Liver (tissue), 9 donors: Measurements from ENCODE around the gene LINC01488. TPM values are rescaled to one million over a fixed set of nuclear protein-coding genes. Genes with fewer than 3 reads are reported as not detected.
A peak's percentile ranks its signal among the peaks of the same experiment; 100 is the strongest.

Experiments used
- DNase-seq: peaks from one replicate; pipeline ENCODE4 v3.0.0-alpha.2; 2017; ENCODE audit warnings: low spot score
- H3K27ac ChIP-seq, 2 donors: one replicate each; pipeline ENCODE4 v1.7.0; 2013; ENCODE audit warnings: inconsistent platforms in 2 of 2, low read length in 2 of 2, control low read depth in 1 of 2, low read depth in 1 of 2, mild to moderate bottlenecking in 1 of 2
- H3K27me3 ChIP-seq, 4 donors: one replicate each; pipeline versions ENCODE4 v1.6.1 to v1.7.0; 2013; ENCODE audit warnings: low read length in 3 of 4, inconsistent platforms in 1 of 4, mild to moderate bottlenecking in 1 of 4, moderate library complexity in 1 of 4; ENCODE audit not compliant: control insufficient read depth in 4 of 4, insufficient read depth in 4 of 4
- H3K36me3 ChIP-seq, 4 donors: one replicate each; pipeline versions ENCODE4 v1.6.1 to v1.7.0; 2013; ENCODE audit warnings: low read length in 3 of 4, mild to moderate bottlenecking in 3 of 4, low read depth in 1 of 4, moderate library complexity in 1 of 4; ENCODE audit not compliant: control insufficient read depth in 4 of 4, insufficient read depth in 3 of 4
- H3K4me1 ChIP-seq, 4 donors: one replicate each; pipeline versions ENCODE4 v1.6.1 to v1.7.0; 2013; ENCODE audit warnings: low read length in 3 of 4, mild to moderate bottlenecking in 3 of 4, moderate library complexity in 1 of 4; ENCODE audit not compliant: control insufficient read depth in 4 of 4, insufficient read depth in 4 of 4
- H3K4me3 ChIP-seq, 3 donors: one replicate each; pipeline versions ENCODE4 v1.6.1 to v1.7.0; 2013; ENCODE audit warnings: low read length in 3 of 3, control low read depth in 1 of 3, low read depth in 1 of 3, mild to moderate bottlenecking in 1 of 3
- H3K9ac ChIP-seq, 2 donors: one replicate each; pipeline ENCODE4 v1.7.0; 2013; ENCODE audit warnings: low read length in 2 of 2, mild to moderate bottlenecking in 2 of 2, moderate library complexity in 2 of 2, control low read depth in 1 of 2, low read depth in 1 of 2
- H3K9me3 ChIP-seq, 4 donors: one replicate each; pipeline versions ENCODE4 v1.6.1 to v1.7.0; 2013; ENCODE audit warnings: low read length in 3 of 4; ENCODE audit not compliant: control insufficient read depth in 4 of 4
- EGR1 ChIP-seq, 2 donors: IDR thresholded peaks; 2 replicates each; pipeline ENCODE4 v1.6.1; 2016 to 2018; ENCODE audit warnings: antibody characterized with exemption in 2 of 2, low read depth in 2 of 2
- FOXA1 ChIP-seq: IDR thresholded peaks from 2 replicates; pipeline ENCODE4 v1.6.1; 2016; ENCODE audit warnings: antibody characterized with exemption
- FOXA2 ChIP-seq: IDR thresholded peaks from 2 replicates; pipeline ENCODE4 v1.6.1; 2016; ENCODE audit warnings: antibody characterized with exemption
- GABPA ChIP-seq, 2 donors: IDR thresholded peaks in 1 of 2; conservative IDR thresholded peaks in 1 of 2; 2 replicates each; pipeline ENCODE4 v1.6.1; 2016; ENCODE audit warnings: antibody characterized with exemption in 2 of 2, mild to moderate bottlenecking in 1 of 2, moderate library complexity in 1 of 2
- HNF4A ChIP-seq, 2 donors: conservative IDR thresholded peaks; 2 replicates each; pipeline ENCODE4 v1.6.1; 2016; ENCODE audit warnings: antibody characterized with exemption in 2 of 2, mild to moderate bottlenecking in 2 of 2
- HNF4G ChIP-seq: IDR thresholded peaks from 2 replicates; pipeline ENCODE4 v1.6.1; 2016; ENCODE audit warnings: antibody characterized with exemption
- JUND ChIP-seq, 2 donors: IDR thresholded peaks; 2 replicates each; pipeline ENCODE4 v1.6.1; 2016; ENCODE audit warnings: antibody characterized with exemption in 2 of 2
- NR2F2 ChIP-seq: IDR thresholded peaks from 2 replicates; pipeline ENCODE4 v1.6.1; 2016; ENCODE audit warnings: antibody characterized with exemption
- RAD21 ChIP-seq, 2 donors: IDR thresholded peaks; 2 replicates each; pipeline ENCODE4 v1.6.1; 2016; ENCODE audit warnings: antibody characterized with exemption in 2 of 2, mild to moderate bottlenecking in 2 of 2
- RXRA ChIP-seq, 2 donors: IDR thresholded peaks; 2 replicates each; pipeline ENCODE4 v1.6.1; 2017 to 2018; ENCODE audit warnings: antibody characterized with exemption in 2 of 2, mild to moderate bottlenecking in 1 of 2
- SP1 ChIP-seq: IDR thresholded peaks from 2 replicates; pipeline ENCODE4 v1.6.1; 2018; ENCODE audit warnings: antibody characterized with exemption, mild to moderate bottlenecking
- TAF1 ChIP-seq: conservative IDR thresholded peaks from 2 replicates; pipeline ENCODE4 v1.6.1; 2016; ENCODE audit warnings: antibody characterized with exemption, mild to moderate bottlenecking
- YY1 ChIP-seq: IDR thresholded peaks from 2 replicates; pipeline ENCODE4 v1.6.1; 2016; ENCODE audit warnings: antibody characterized with exemption, mild to moderate bottlenecking
- WGBS: extraction: QIAGEN DNeasy Blood & Tissue Kit; methylation state at CpG from one replicate; pipeline ENCODE4 v1.1.7; 2013; 5-methylcytosine and 5-hydroxymethylcytosine counted together
- polyA plus RNA-seq, 2 donors: library from polyadenylated mRNA; stranded (reverse) in 1 of 2; unstranded in 1 of 2; fragments of 200-250 nt in 1 of 2; fragments of >200 nt in 1 of 2; fragmentation: Nextera tagmentation in 1 of 2; extraction: Ambion mirVana in 1 of 2; gene quantifications; one replicate each; pipeline versions ENCODE4 v1.2.1 to v1.2.3, GENCODE V29; 2013 to 2015
- total RNA-seq, 2 donors: library from RNA; depleted of rRNA; stranded (reverse); fragments of >200 nt; gene quantifications; one replicate each; pipeline ENCODE4 v1.2.3, GENCODE V29; 2014
- TF ChIP-seq, protein P1 (sequence below): IDR thresholded peaks from 2 replicates; pipeline ENCODE4 v1.6.1; 2016; ENCODE audit warnings: antibody characterized with exemption
- TF ChIP-seq, protein P2 (sequence below): IDR thresholded peaks from 2 replicates; pipeline ENCODE4 v1.6.1; 2016; ENCODE audit warnings: antibody characterized with exemption
- TF ChIP-seq, protein P3 (sequence below): fragments of 150-350 bp; IDR thresholded peaks from 2 replicates; pipeline ENCODE4 v1.5.1; 2017; ENCODE audit warnings: improper control_type of control experiment, low read depth, low read length; ENCODE audit not compliant: missing input control
- TF ChIP-seq, protein P4 (sequence below): IDR thresholded peaks from 2 replicates; pipeline ENCODE4 v1.6.1; 2016; ENCODE audit warnings: antibody characterized with exemption
- donor health status: healthy.
- donor health status: healthy.
- donor health status: healthy.
- donor health status: healthy.
- donor health status: healthy.

The LINC01488 gene
- total and polyA plus RNA-seq, 4 donors, result 0.05 to 2.3 (median 0.60) TPM

DNA sequence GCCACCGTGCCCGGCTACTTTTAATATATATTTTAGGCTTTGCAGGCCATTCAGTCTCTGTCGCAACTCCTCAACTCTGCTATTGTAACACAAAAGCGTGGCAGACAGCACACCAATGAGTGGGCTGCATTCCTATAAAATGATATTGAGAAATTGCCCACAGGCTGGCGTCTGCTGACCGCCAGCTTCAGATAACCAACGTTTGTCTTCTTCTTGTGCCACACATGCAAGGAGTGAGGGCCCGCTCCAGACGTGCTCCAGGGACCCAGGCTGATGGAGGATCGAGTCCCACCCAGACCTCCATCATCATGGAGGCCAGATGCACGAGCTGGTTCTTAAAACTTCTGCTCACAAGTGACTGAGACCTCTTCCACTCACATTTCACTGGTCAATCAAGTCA, 35.4 kb upstream of the LINC01488 start:
- Histone ChIP-seq H3K9ac (no peak overlapping the region), H3K4me1 (peaks cover 2 to 22% (median 6%) of the 10 kb centered on the region in 4 donors), H3K9me3 (no peaks in the 10 kb centered on the region), H3K36me3 (no peaks in the 10 kb centered on the region), H3K4me3 (no peak overlapping the region), H3K27ac (no peak overlapping the region), H3K27me3 (no peaks in the 10 kb centered on the region)
- DNase-seq, result no peak
- TF ChIP-seq JUND (IDR thresholded peaks at IDR 0.05) (no peak), TAF1 (no peak), HNF4A (conservative IDR thresholded peaks at IDR 0.05) (no peak)
- TF ChIP-seq, protein P1, sequence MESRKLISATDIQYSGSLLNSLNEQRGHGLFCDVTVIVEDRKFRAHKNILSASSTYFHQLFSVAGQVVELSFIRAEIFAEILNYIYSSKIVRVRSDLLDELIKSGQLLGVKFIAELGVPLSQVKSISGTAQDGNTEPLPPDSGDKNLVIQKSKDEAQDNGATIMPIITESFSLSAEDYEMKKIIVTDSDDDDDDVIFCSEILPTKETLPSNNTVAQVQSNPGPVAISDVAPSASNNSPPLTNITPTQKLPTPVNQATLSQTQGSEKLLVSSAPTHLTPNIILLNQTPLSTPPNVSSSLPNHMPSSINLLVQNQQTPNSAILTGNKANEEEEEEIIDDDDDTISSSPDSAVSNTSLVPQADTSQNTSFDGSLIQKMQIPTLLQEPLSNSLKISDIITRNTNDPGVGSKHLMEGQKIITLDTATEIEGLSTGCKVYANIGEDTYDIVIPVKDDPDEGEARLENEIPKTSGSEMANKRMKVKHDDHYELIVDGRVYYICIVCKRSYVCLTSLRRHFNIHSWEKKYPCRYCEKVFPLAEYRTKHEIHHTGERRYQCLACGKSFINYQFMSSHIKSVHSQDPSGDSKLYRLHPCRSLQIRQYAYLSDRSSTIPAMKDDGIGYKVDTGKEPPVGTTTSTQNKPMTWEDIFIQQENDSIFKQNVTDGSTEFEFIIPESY, result no peak
- 90% methylated on average over 11 of the region's 11 CpGs for WGBS

DNA sequence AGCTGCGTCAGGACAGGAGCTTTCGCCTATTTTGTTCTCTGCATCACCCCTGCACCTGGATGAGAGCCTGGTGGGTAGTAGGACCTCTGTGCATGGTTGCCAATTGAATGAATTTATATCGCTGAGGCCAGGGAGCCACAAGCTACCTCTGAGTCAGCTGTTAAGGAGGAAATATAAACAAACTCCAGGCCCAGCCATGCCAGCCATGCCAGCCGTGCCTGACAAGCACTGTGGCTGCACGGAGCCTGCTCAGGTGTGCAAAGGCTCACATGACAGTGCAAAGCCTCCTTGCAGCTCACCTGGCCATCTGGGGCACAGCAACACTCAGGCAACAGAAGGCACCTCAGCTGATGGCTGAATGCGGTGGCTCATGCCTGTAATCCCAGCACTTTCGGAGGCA, 33.7 kb upstream of the LINC01488 start:
- Histone ChIP-seq H3K9ac (no peak overlapping the region), H3K4me1 (peaks cover 2 to 17% (median 4%) of the 10 kb centered on the region in 4 donors), H3K27me3 (no peaks in the 10 kb centered on the region), H3K27ac (no peak overlapping the region), H3K4me3 (no peak overlapping the region), H3K36me3 (no peaks in the 10 kb centered on the region), H3K9me3 (no peaks in the 10 kb centered on the region)
- WGBS, result 82% methylated on average over 7 of the region's 7 CpGs
- DNase-seq, result no peak
- TF ChIP-seq YY1, result no peak
- no peak for TF ChIP-seq GABPA (IDR thresholded peaks at IDR 0.05 in 1 of 2, conservative IDR thresholded peaks at IDR 0.05 in 1 of 2)

DNA sequence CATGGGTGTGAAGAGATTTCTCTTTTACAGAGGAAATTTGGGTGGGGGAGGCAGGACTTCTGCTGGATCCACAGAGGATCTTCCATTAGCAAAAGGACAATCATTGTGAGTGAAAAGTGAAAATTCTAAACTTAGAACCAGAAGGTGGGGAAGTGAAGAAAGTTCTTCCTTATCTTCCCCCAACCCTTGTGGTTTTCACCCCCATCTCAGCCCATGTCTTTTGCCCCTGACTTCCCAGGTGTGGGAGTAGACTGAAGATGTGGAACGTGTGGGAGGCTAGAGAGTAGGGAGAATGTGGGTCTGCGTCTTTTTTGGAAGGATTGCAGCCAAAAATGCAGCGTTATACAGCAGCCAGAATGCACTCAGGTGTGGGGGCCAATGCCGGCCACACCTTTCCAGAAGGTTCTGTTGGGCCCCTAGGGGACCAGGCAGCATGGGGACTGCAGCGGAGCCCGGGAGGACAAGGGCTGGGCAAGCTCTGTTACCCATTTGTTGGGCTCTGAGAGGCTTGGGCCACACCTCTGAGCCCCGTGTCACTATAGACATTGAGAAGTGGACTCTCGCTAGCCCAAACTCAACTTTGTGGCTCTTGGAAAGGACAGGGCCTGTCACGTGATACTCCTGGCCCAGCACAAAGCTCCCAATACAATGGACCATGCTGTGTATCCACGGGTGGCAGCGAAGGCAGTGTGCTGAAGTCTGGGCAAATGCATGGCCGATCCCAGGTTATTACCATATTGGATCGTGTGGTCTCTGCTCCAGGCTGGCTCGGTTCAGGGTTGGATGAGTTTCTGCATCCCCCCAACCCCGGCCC, 32.8 kb upstream of the LINC01488 start:
- no peaks in the 10 kb centered on the region for H3K27me3 ChIP-seq
- no peak overlapping the region for H3K9ac ChIP-seq
- no peak for DNase-seq
- no peak overlapping the region for H3K4me3 ChIP-seq
- H3K27ac ChIP-seq, result peak overlapping the region in 1 of 2 donors; percentile 37
- 85% methylated on average over 15 of the region's 15 CpGs for WGBS
- H3K4me1 ChIP-seq, result peaks cover 0 to 10% (median 2%) of the 10 kb centered on the region in 4 donors
- no peaks in the 10 kb centered on the region for H3K36me3 ChIP-seq
- no peaks in the 10 kb centered on the region for H3K9me3 ChIP-seq
- TF ChIP-seq, protein P2, sequence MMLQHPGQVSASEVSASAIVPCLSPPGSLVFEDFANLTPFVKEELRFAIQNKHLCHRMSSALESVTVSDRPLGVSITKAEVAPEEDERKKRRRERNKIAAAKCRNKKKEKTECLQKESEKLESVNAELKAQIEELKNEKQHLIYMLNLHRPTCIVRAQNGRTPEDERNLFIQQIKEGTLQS, result no peak
- TF ChIP-seq JUND (IDR thresholded peaks at IDR 0.05), result no peak
- no peak for TF ChIP-seq GABPA (IDR thresholded peaks at IDR 0.05 in 1 of 2, conservative IDR thresholded peaks at IDR 0.05 in 1 of 2)
- TF ChIP-seq, protein P3, sequence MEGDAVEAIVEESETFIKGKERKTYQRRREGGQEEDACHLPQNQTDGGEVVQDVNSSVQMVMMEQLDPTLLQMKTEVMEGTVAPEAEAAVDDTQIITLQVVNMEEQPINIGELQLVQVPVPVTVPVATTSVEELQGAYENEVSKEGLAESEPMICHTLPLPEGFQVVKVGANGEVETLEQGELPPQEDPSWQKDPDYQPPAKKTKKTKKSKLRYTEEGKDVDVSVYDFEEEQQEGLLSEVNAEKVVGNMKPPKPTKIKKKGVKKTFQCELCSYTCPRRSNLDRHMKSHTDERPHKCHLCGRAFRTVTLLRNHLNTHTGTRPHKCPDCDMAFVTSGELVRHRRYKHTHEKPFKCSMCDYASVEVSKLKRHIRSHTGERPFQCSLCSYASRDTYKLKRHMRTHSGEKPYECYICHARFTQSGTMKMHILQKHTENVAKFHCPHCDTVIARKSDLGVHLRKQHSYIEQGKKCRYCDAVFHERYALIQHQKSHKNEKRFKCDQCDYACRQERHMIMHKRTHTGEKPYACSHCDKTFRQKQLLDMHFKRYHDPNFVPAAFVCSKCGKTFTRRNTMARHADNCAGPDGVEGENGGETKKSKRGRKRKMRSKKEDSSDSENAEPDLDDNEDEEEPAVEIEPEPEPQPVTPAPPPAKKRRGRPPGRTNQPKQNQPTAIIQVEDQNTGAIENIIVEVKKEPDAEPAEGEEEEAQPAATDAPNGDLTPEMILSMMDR, result no peak
- TF ChIP-seq, protein P4, sequence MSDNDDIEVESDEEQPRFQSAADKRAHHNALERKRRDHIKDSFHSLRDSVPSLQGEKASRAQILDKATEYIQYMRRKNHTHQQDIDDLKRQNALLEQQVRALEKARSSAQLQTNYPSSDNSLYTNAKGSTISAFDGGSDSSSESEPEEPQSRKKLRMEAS, result no peak
- no peak for TF ChIP-seq TAF1
- no peak for TF ChIP-seq FOXA2
- TF ChIP-seq RXRA (IDR thresholded peaks at IDR 0.05), result no peak
- TF ChIP-seq HNF4A (conservative IDR thresholded peaks at IDR 0.05), result no peak
- TF ChIP-seq NR2F2, result no peak
- no peak for TF ChIP-seq SP1
- no peak for TF ChIP-seq RAD21 (IDR thresholded peaks at IDR 0.05)
- TF ChIP-seq FOXA1, result no peak
- TF ChIP-seq, protein P1, result no peak
- no peak for TF ChIP-seq EGR1 (IDR thresholded peaks at IDR 0.05; ENCODE audit: low read depth in 2 of 2)
- no peak for TF ChIP-seq HNF4G
